ENCODE measurements around the gene PNMA8B.

DNA sequence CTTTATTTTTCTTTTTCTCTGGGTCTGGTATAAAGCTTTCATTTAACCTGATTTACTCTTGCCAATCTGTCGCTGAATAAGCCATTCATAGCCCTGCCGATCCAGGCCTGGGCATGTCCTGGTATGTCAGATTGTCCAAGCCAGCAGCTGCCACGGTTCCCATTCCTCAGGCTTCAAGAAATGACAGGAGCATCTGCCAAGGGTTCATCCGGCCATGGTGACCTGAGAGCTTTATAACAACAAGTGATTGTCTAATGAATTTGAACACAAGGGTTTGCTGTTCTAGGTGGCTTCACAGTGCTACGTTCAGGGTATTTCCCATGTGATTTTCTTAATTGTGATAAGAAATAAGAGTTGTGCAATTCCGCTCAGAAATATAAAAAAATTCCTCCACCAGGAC lies 44.3 kb downstream of the PNMA8B start:
- TF ChIP-seq, protein P1, sequence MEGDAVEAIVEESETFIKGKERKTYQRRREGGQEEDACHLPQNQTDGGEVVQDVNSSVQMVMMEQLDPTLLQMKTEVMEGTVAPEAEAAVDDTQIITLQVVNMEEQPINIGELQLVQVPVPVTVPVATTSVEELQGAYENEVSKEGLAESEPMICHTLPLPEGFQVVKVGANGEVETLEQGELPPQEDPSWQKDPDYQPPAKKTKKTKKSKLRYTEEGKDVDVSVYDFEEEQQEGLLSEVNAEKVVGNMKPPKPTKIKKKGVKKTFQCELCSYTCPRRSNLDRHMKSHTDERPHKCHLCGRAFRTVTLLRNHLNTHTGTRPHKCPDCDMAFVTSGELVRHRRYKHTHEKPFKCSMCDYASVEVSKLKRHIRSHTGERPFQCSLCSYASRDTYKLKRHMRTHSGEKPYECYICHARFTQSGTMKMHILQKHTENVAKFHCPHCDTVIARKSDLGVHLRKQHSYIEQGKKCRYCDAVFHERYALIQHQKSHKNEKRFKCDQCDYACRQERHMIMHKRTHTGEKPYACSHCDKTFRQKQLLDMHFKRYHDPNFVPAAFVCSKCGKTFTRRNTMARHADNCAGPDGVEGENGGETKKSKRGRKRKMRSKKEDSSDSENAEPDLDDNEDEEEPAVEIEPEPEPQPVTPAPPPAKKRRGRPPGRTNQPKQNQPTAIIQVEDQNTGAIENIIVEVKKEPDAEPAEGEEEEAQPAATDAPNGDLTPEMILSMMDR (IDR thresholded peaks at IDR 0.05) = no peak
- TF ChIP-seq EZH2 (IDR thresholded peaks at IDR 0.05) (no peak), EZH2phosphoT487 (IDR thresholded peaks at IDR 0.05) (no peak)
